ENCODE measurements around the gene PLB1.
"Not testable (repeated sequence)": the region's sequence is repeated elsewhere in the genome, so short reads cannot be mapped to it uniquely, and the experiment has no call there.

The PLB1 gene

DNA sequence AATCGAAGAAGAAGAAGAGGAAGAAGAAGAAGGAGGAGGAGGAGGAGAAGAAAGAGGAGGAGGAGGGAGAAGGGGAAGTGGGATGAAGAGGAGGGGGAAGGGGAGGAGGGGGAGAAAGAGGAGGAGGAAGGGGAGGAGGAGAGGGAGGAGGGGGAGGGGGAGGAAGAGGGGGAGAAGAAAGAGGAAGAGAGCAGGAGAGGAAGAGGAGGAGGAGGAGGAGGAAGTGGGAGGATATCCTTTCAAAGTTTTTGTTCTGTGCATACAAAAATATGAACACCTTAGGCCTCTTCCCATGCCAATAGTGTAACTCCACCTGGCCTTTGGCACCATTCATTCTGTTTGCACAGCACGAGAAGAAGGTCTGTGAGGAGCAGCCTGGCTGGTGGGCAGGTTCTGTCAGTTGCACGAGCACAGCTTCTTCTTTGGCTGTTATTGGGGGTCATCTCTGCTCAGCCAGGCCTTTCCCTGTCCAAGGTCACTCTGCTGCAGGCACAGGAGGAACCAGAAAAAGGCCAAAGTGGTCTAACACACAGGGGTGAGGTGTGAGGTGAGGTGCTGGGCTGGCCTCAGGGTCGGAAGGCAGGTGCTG, 25.8 kb upstream of the PLB1 start:
- no peak for DNase-seq

DNA sequence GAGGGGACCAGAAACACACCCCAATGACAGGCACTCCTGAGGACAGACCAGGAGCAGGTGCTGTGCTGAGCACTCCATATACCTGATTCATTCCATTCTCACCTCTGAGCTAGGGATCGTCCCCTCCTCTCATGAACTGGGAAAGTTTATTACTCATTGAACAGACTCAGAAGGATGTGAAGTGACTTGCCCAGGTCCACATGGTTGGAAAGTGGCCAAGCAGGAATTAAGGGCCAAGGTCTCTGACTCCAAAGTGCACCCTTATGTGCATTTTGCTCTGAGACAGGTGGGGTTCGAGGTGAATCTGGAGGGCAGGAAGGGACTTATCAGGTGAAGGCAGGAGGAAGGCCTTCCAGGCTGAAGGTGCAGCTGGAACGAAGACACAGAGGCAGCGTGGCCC, 25.1 kb upstream of the PLB1 start:
- DNase-seq, result no peak

- DNase-seq, result no peak
Observed at GRCh38 chr2:28471214-28471613, 24.6 kb upstream of the PLB1 start.

DNA sequence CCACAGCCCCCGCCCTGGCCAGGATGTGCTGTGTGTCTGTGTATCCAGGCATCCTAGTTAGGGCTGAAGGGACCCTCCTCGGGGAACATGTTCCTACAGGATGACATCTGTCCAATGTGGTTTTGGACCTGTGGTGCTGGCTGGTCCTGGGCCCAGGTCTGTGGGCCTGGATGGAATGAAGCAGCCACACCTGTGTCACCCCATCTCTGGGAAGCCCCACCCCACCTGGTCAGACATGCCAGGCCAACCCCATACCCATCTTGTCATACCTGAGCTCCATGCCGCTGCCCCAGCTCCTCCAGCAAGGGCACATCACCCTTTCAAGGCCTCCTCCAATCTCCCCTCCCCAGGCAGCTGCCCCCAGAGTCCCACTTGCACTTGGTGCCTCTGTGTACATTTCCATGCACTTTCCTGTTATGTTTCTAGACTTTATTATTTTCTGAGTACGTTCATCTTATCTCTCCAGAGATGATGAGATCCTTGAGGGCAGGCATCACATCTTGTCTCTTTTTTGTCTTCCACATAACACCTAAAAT, 24.1 kb upstream of the PLB1 start:
- DNase-seq, result no peak

DNA sequence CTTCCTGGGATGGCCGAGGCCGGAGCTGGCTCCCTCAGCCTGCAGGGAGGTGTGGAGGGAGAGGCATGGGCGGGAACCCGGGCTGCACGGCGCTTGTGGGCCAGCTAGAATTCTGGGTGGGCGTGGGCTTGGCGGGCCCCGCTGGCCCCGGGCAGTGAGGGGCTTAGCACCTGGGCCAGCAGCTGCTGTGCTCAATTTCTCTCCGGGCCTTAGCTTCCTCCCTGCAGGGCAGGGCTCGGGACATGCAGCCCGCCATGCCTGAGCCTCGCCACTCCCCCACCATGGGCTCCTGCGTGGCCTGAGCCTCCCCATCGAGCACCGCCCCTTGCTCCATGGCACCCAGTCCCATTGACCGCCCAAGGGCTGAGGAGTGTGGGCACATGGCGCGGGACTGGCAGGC, 23.2 kb upstream of the PLB1 start:
- not testable (repeated sequence) for DNase-seq

GRCh38 chr2:28475088-28475595, 20.7 kb upstream of the PLB1 start:
- DNase-seq, result no peak

DNA sequence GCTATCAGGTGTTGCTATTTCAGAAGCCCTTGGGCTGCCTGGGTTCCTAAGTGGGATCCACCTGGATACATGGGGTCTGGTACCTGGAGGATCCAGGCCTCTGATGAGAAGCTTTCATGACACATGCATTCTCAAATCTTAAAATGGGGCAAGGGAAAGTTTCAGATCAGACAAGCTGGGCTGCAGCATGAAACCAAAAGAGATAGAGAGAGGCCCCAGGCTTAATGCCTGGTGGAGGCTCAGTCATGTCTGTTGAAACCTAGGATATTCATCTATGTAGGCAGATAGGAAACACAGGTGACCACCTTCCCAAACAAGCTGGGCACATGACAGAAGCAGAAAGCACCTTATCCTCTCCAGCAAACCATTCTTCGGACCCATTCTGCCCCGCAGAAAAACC, 18.8 kb upstream of the PLB1 start:
- no peak for DNase-seq

DNA sequence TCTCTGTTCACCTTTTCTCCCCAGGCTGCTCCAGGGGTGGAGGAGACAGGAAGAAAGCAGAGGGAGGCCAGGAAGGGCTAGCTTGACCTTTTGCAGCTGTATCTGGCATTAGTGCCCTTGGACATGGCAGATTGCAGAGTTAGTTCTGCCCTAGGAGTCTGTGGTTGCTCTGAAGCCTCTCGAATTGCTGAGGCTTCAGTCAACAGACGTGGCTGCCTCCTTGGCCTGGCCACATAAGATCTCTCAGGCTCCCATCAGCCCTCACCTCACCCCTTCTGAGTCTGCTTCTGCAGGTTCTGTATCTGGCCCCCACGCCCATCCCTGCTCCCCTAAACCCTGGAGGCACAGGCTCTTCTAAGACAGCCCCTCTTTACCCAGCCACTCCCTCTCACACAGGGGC, 18.2 kb upstream of the PLB1 start:
- no peak for DNase-seq

DNA sequence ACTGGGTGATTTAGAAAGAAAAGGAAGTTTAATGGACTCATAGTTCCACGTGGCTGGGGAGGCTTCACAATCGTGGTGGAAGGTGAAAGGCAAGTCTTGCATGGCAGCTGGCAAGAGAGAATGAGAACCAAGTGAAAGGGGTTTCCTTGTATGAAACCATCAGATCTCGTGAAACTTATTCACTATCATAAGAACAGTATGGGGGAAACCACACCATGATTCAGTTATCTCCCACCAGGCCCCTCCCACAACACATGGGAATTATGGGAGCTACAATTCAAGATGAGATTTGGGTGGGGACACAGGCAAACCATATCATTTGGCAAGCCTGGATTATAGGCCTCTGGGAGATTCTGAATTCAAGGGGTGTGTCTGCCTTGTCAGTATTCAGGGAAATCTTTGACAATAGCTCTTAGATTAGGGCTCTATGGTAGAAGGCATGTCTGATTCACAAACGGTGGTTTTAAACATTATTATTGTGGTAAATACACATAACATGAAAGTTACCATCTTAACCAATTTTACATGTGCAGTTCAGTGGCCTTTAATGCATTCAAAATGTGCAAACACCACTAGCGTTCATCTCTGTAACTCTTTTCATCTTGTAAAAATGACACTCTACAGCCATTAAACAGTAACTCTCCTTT, 15.3 kb upstream of the PLB1 start:
- no peak for DNase-seq

DNA sequence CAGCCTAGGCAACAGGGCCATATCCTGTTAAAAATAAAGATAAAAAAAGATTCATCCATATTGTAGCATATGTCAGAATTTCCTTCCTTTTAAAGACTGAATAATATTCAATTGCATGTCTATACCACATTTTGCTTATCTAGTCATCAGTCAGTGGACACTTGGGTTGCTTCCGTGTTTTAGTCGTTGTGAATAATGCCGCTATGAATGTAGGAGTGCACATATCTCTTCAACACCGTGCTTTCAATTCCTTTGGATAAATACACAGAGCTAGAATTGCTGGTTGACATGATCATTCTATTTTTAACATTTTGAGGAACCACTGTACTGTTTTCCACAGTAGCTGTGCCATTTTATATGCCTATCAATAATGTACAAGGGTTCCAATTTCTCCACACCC, 14.0 kb upstream of the PLB1 start:
- DNase-seq, result no peak

DNA sequence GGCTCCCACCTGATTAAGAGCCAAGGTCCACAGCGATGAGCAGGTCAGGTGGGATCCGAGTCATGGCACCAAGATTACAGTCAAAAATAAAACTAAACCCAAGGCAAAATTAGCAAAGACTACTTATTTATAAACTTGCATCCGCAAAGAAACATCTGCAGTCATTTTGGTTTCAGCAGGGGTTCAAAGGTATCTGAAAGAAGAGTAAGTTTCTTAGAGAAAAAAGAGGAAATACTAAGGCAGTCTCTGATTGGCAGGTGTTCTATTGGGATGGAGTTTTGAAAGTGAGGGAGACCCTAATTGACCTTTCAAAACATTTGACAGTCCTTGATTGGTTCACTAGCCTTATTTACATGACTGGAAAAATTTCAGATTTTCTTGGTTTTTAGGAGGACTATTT, 11.0 kb upstream of the PLB1 start:
- no peak for DNase-seq

- DNase-seq, result no peak
Observed at GRCh38 chr2:28486526-28486925, 9.3 kb upstream of the PLB1 start.

DNA sequence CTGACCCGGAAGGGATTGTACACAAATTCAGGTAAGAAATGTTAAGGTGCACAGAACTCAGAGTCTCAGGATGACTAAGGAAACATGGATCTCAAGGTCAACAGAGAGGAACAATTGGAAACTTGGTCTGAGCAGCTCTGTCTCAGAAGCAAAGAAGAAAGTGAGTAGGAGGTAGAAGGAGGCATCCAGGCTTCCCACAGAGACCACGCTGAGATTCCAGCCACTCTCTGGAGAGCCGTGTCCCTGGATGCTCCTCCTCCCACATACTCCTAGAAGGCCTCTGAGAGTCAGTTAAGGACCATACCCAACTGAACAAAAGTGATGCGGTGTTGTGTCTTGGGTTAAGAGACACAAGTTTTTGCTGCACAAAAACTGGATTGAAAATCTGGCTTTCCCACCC, 8.6 kb upstream of the PLB1 start:
- no peak for DNase-seq

DNA sequence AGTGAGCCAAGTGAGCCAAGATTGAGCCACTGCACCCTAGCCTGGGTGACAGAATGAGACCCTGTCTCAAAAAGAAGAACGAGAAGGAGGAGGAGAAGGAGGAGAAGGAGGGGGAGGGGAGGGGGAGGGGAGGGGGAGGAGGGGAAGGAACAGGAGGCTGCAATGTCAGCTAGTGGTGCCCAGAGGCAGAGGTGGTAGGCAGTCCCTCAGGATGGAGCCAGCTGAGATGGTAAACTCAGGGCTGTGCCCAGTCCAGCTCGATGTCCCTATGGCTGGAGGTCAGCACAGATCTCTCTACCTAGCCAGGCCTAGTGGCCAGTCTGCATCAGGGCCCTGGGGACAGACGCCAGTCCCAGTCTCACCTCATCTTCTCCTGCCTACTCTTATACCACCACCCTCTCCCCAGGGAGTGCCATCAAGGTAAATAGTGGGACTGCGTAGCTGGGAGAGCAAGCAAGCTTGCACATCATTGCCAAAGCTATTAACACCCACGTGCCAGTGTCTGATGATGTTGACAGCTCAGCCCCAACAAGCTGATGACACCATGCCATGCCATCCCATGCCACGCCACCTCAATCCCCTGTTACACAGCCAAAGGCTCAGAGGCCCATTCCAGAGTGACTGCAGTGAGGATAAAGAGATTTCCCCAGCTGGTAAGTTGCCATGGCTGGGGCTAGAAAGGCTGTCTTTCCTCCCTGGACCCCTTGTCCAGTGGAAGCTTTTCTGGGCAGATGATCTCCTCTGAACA, 7.6 kb upstream of the PLB1 start:
- DNase-seq, result no peak

DNA sequence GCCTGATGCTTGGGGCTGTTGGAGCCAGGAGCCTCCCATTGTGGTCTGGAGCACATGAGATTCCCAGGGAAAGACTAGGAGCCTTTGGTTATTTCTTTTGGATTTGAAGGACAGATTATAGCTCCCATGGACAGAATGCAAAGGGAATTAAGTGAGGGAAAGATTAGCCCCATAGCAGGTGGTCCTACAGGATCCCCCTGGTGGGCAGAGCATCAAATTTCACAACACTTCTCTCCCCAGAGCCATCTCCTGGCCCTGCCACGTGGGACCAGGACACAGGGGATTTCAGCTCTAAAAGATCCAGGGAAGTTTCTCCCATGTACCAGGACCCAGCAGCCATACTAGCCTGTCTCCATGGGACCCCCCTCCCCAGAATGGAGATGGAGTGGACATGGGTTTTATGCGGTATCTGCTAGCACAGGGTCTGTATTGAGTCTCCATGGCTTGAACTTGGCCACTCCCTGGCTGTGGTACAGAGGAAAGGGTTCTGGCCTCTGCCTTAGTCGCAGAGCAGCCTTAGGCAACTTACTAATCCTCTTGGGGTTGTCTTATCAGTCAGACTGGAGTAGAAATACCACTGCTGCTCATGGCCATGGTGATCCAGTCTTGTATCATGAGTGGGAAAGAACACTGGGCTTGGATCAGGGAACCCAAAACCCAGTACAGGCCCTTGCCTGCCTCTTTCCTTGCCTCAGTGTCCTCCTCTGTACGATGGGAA, 6.8 kb upstream of the PLB1 start:
- no peak for DNase-seq

- no peak for DNase-seq
Observed at GRCh38 chr2:28490558-28490957, 5.3 kb upstream of the PLB1 start.

DNA sequence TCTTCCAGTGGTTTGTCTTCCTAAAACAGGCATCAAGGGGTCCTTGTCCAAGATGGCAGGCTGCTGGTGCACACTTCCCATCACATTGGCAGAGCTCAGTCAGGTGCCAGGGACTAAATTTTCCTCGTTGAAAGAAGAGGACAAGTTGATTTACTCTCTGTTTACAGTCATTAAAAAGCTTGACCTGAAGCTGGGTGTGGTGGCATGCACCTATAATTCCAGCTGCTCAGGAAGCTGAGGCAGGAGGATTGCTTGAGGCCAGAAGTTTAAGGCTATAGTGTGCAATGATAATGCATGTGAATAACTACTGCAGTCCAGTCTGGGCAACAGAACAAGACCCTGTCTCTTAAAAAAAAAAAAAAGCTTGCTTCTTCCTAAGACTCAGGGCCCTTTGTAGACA, 3.6 kb upstream of the PLB1 start:
- DNase-seq, result no peak

DNA sequence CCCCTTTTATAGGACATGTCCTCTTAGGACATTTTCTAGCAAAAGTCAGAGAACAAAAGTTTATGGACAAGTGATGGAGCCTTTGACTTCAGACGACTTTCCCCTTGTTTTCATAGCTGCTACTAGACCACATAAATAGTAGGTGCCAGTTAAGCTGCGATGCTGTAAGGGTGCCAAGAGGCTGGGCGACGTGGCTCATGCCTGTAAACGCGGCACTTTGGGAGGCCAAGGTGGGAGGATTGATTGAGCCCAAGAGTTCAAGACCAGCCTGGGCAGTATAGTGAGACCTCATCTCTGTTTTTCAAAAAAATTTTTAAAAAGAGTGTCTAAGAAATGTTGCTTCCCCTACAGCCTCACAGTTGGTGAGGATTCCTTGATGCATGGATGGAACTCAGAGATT, 2.2 kb upstream of the PLB1 start:
- DNase-seq, result no peak

- no peak for DNase-seq
Observed at GRCh38 chr2:28496781-28497180, 921 bp downstream of the PLB1 start.

- DNase-seq, result no peak
Observed at GRCh38 chr2:28497206-28497605, 1.3 kb downstream of the PLB1 start.

DNA sequence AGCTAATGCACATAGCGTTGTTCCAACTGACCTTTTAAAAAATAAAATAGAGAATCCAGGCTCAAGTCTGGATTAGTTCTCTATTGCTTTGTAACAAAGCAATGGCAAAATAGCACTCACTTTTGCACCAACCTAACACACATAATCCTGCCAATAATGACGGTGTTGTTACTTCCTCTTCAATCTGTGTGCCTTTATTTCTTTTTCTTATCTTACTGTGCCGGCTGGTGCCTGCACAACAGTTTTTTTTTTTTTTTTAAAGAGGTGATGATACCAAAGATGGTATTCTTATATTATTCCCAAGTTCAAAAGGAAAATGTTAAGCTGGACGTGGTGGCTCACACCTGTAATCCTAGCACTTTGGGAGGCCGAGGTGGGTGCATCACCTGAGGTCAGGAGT, 3.4 kb downstream of the PLB1 start:
- no peak for DNase-seq

DNA sequence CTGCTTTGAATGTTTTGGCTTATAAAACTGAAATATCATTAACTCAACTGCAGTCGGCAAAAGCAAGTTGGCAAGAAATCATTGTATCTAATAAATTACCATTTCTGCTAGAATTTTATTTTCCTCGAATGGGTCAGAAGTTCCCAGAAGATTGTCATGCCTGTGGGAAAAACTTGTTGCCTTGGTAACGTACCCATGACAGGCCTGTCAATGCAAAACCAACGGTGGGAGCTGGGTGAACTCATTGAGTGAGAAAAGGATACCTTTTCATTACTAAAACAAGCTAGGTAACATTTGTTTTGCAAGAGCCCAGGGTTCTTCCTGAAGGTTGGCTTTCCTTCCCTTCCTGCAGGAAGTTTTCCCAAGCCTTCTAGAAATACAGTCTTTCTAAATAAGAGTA, 9.5 kb downstream of the PLB1 start:
- no peak for DNase-seq
